K562 (cell line): ENCODE data around the gene CTNNB1. TPM values are rescaled to one million over a fixed set of nuclear protein-coding genes. Genes with fewer than 3 reads are reported as not detected.

Source experiments
- CBX8 ChIP-seq: fragments of 200-600 bp; sonication (generic); IDR thresholded peaks from 2 replicates; pipeline ENCODE4 v1.6.1; 2012; ENCODE audit warnings: borderline replicate concordance, mixed run types, low read depth, mild to moderate bottlenecking, moderate library complexity, mixed read lengths, low read length, control low read depth, inconsistent platforms; ENCODE audit not compliant: poor library complexity, severe bottlenecking; ENCODE audit errors: extremely low read depth
- EHMT2 ChIP-seq: fragments of 450-650 bp; IDR thresholded peaks from 2 replicates; pipeline ENCODE4 v1.6.1; 2018; ENCODE audit warnings: antibody characterized with exemption
- EP400 ChIP-seq: fragments of 450-650 bp; IDR thresholded peaks from 2 replicates; pipeline ENCODE4 v1.6.1; 2017; ENCODE audit warnings: antibody characterized with exemption, mild to moderate bottlenecking, moderate library complexity
- GTF2A2 ChIP-seq: IDR thresholded peaks from 2 replicates; pipeline ENCODE4 v1.6.1; 2016; ENCODE audit warnings: mild to moderate bottlenecking, missing genetic modification characterization, missing compliant biosample characterization
- GTF2E2 ChIP-seq: fragments of 200-800 bp; sonication (Bioruptor generic); IDR thresholded peaks from 2 replicates; pipeline ENCODE4 v1.6.1; 2016; ENCODE audit warnings: missing genetic modification characterization, missing compliant biosample characterization
- HDAC1 ChIP-seq, 2 experiments: fragments of 450-650 bp; IDR thresholded peaks; 2 replicates each; pipeline ENCODE4 v1.6.1; 2016 to 2017; ENCODE audit warnings: inconsistent platforms in 1 of 2, mild to moderate bottlenecking in 1 of 2, moderate library complexity in 1 of 2
- HOXB6 ChIP-seq: fragments of 250-450 bp; sonication (Bioruptor Pico); IDR thresholded peaks from 2 replicates; pipeline ENCODE4 v1.5.1; 2022; ENCODE audit warnings: mild to moderate bottlenecking, borderline replicate concordance
- IFI16 ChIP-seq: fragments of 250-450 bp; sonication (Bioruptor Pico); IDR thresholded peaks from 2 replicates; pipeline ENCODE4 v2.1.2; 2022; ENCODE audit warnings: mild to moderate bottlenecking, inconsistent platforms
- IRF1 ChIP-seq: sonication (generic); formaldehyde crosslinking; IDR thresholded peaks from 2 replicates; pipeline ENCODE4 v1.8.0; 2022; ENCODE audit warnings: missing genetic modification reagents, mild to moderate bottlenecking, borderline replicate concordance
- MTA1 ChIP-seq: fragments of 450-650 bp; IDR thresholded peaks from 2 replicates; pipeline ENCODE4 v1.6.1; 2017; ENCODE audit warnings: borderline replicate concordance
- PHF21A ChIP-seq: fragments of 450-650 bp; IDR thresholded peaks from 2 replicates; pipeline ENCODE4 v1.6.1; 2017; ENCODE audit warnings: low read depth, borderline replicate concordance
- POLR2H ChIP-seq: IDR thresholded peaks from 2 replicates; pipeline ENCODE4 v1.6.1; 2016; ENCODE audit warnings: missing genetic modification characterization, low read depth, mild to moderate bottlenecking, control low read depth, missing compliant biosample characterization, moderate library complexity
- PTBP1 ChIP-seq: fragments of 200-400 bp; formaldehyde crosslinking; IDR thresholded peaks from 2 replicates; pipeline ENCODE4 v1.6.1; 2017; ENCODE audit warnings: low read depth, low read length
- RBFOX2 ChIP-seq: fragments of 200-400 bp; formaldehyde crosslinking; IDR thresholded peaks from 2 replicates; pipeline ENCODE4 v1.6.1; 2017; ENCODE audit warnings: low read depth, mild to moderate bottlenecking, low read length, moderate library complexity
- RBM34 ChIP-seq: fragments of 200-400 bp; formaldehyde crosslinking; IDR thresholded peaks from 2 replicates; pipeline ENCODE4 v1.6.1; 2018; ENCODE audit warnings: low read length, borderline replicate concordance; ENCODE audit not compliant: insufficient read depth
- RFX7 ChIP-seq: fragments of 250-450 bp; sonication (Bioruptor Pico); IDR thresholded peaks from 2 replicates; pipeline ENCODE4 v1.5.1; 2021; ENCODE audit warnings: mild to moderate bottlenecking
- SMAD3 ChIP-seq: fragments of 450-650 bp; formaldehyde crosslinking; conservative IDR thresholded peaks from 2 replicates; pipeline ENCODE4 v1.4.0; 2020; ENCODE audit warnings: mild to moderate bottlenecking
- TCF7 ChIP-seq: sonication (generic); IDR thresholded peaks from 2 replicates; pipeline ENCODE4 v1.6.1; 2016; ENCODE audit warnings: antibody characterized with exemption, borderline replicate concordance
- ZKSCAN8 ChIP-seq: fragments of 200-800 bp; sonication (Bioruptor generic); IDR thresholded peaks from 2 replicates; pipeline ENCODE4 v1.6.1; 2016; ENCODE audit warnings: missing genetic modification characterization, missing compliant biosample characterization
- ZNF165 ChIP-seq: fragments of 250-450 bp; sonication (Bioruptor Pico); IDR thresholded peaks from 2 replicates; pipeline ENCODE4 v1.4.0; 2020; ENCODE audit warnings: borderline replicate concordance
- ZNF347 ChIP-seq: fragments of 450-650 bp; formaldehyde crosslinking; IDR thresholded peaks from 2 replicates; pipeline ENCODE4 v1.4.0; 2020; ENCODE audit warnings: low read depth, mild to moderate bottlenecking, moderate library complexity
- polyA plus RNA-seq, 8 experiments: library from polyadenylated mRNA; depleted of rRNA in 4 of 8; stranded (reverse) in 5 of 8; unstranded in 3 of 8; fragments of >200 nt; fragmentation: Nextera tagmentation in 2 of 8; fragmentation: Illumina TruSeq in 1 of 8; extraction: Ambion mirVana in 2 of 8; extraction: Trizol in 1 of 8; gene quantifications; 2 replicates each; pipeline versions ENCODE4 v1.2.1 to v1.2.3, GENCODE V29; 2011 to 2014; ENCODE audit warnings: inconsistent platforms in 1 of 8, missing spikeins in 1 of 8
- total RNA-seq, 7 experiments: library from RNA; depleted of rRNA in 6 of 7; stranded (reverse); fragments of >200 nt in 6 of 7; fragmentation: Illumina TruSeq in 2 of 7; extraction: Trizol in 2 of 7; gene quantifications; 2 replicates each; pipeline versions ENCODE4 v1.2.1 to v1.2.3, GENCODE V29; 2011 to 2021; ENCODE audit warnings: low replicate concordance in 1 of 7
- TF ChIP-seq, protein P1 (sequence below): sonication (generic); formaldehyde crosslinking; IDR thresholded peaks from 2 replicates; pipeline ENCODE4 v1.8.0; 2022; ENCODE audit warnings: missing genetic modification reagents, mild to moderate bottlenecking, moderate library complexity, borderline replicate concordance
- TF ChIP-seq, protein P2 (sequence below): fragments of 250-450 bp; sonication (Bioruptor Pico); IDR thresholded peaks from 2 replicates; pipeline ENCODE4 v1.8.0; 2022; ENCODE audit warnings: moderate library complexity, mild to moderate bottlenecking, inconsistent platforms

The CTNNB1 gene
- total and polyA plus RNA-seq, 9 of the 15 experiments (the other 6 are each of a cell fraction or from before 2014, with no cell fraction given) = 44.3 to 193 (median 154) TPM

DNA sequence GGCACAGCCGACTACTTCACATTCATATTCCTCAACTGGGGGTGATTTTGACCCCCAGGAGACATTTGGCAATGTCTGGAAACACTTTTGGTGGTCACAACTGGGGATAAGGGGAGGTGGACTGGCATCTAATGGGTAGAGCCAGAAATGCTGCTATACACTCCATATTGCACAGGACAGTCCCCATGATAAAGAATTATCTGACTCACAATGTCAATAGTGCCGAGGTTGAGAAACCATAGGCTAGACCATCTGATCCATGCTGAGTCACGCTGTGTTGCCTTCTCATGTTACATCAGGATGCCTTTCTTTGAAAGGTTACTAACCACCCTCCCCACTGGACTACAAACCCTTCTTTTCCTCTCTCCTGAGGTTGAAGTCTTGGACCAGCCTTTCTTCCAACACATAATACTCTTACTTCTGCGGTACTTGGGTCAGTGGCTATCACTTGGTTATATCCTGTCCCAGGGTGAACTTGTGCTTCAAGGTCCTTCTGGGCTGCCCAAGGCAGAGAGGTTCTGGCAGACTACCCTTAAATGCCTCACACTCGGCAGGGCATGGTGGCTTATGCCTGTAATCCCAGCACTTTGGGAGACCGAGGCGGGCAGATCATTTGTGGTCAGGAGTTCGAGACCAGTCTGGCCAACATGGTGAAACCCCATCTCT, 68.8 kb downstream of the CTNNB1 start (continued):
- TF ChIP-seq, protein P1, sequence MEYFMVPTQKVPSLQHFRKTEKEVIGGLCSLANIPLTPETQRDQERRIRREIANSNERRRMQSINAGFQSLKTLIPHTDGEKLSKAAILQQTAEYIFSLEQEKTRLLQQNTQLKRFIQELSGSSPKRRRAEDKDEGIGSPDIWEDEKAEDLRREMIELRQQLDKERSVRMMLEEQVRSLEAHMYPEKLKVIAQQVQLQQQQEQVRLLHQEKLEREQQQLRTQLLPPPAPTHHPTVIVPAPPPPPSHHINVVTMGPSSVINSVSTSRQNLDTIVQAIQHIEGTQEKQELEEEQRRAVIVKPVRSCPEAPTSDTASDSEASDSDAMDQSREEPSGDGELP = peak; percentile 90
- TF ChIP-seq, protein P2, sequence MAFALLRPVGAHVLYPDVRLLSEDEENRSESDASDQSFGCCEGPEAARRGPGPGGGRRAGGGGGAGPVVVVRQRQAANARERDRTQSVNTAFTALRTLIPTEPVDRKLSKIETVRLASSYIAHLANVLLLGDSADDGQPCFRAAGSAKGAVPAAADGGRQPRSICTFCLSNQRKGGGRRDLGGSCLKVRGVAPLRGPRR (CRISPR knock-in tag) = no peak
- no peak for TF ChIP-seq POLR2H (tag)
- no peak for TF ChIP-seq RBFOX2
- TF ChIP-seq CBX8 = no peak
- TF ChIP-seq RBM34 = no peak
- no peak for TF ChIP-seq IFI16 (CRISPR knock-in tag)
- peak; percentile 80 for TF ChIP-seq EHMT2
- no peak for TF ChIP-seq ZNF347 (CRISPR knock-in tag)
- TF ChIP-seq SMAD3 = no peak
- TF ChIP-seq ZNF165 (CRISPR knock-in tag) = no peak
- no peak for TF ChIP-seq PTBP1
- TF ChIP-seq IRF1 (CRISPR knock-in tag) = no peak
- TF ChIP-seq RFX7 (CRISPR knock-in tag) = no peak
- no peak for TF ChIP-seq EP400
- no peak for TF ChIP-seq GTF2A2 (tag)
- no peak for TF ChIP-seq TCF7
- TF ChIP-seq HDAC1 (IDR thresholded peaks at IDR 0.05) = peak in 1 of 2 experiments; percentile 80; a peak in 1 of 4 replicates
- no peak for TF ChIP-seq ZKSCAN8 (CRISPR knock-in tag)
- peak; percentile 95 for TF ChIP-seq PHF21A
- TF ChIP-seq HOXB6 (CRISPR knock-in tag) = no peak
- TF ChIP-seq MTA1 = no peak
- TF ChIP-seq GTF2E2 = no peak
